Keratinocyte (primary cell): ENCODE measurements around the gene SYT2.

ENCODE experiments used
- EZH2 ChIP-seq: IDR thresholded peaks from one replicate; pipeline ENCODE4 v1.6.1; 2012; ENCODE audit warnings: inconsistent platforms, mild to moderate bottlenecking, low read length, moderate library complexity
- TF ChIP-seq, protein P1 (sequence below), 3 experiments: IDR thresholded peaks in 1 of 3; conservative IDR thresholded peaks in 1 of 3; optimal IDR thresholded peaks in 1 of 3; 2 replicates in 2 of 3; 3 replicates in 1 of 3; pipeline versions ENCODE3 to v1.5.1; 2011; ENCODE audit warnings: low read length in 3 of 3, mild to moderate bottlenecking in 3 of 3, moderate library complexity in 2 of 3, control low read depth in 1 of 3, inconsistent platforms in 1 of 3; ENCODE audit not compliant: insufficient read depth in 2 of 3; ENCODE audit errors: extremely low read depth in 1 of 3

DNA sequence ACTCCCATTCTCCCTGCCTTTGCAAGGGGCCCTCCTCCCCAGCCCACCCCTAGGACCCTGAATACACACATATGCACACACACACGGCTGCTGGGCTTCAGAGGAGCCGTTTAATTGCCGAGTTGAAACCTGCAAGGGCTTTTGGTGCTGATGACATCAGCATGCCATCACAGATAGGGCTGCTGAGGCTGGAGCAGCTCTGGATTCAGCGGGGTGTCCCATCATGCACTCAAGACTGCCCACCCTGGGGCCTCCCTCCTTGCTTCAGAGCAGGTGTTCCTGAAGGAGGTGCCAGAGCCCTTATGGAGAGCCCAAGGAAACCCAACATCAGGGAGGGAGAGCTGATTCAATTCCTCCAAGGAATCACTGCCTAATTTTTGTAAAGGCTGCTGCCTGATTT lies 5.7 kb downstream of the SYT2 start:
- TF ChIP-seq, protein P1, sequence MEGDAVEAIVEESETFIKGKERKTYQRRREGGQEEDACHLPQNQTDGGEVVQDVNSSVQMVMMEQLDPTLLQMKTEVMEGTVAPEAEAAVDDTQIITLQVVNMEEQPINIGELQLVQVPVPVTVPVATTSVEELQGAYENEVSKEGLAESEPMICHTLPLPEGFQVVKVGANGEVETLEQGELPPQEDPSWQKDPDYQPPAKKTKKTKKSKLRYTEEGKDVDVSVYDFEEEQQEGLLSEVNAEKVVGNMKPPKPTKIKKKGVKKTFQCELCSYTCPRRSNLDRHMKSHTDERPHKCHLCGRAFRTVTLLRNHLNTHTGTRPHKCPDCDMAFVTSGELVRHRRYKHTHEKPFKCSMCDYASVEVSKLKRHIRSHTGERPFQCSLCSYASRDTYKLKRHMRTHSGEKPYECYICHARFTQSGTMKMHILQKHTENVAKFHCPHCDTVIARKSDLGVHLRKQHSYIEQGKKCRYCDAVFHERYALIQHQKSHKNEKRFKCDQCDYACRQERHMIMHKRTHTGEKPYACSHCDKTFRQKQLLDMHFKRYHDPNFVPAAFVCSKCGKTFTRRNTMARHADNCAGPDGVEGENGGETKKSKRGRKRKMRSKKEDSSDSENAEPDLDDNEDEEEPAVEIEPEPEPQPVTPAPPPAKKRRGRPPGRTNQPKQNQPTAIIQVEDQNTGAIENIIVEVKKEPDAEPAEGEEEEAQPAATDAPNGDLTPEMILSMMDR (optimal IDR thresholded peaks at IDR 0.05 in 1 of 3, IDR thresholded peaks at IDR 0.05 in 1 of 3, conservative IDR thresholded peaks at IDR 0.05 in 1 of 3; ENCODE audit: extremely low read depth in 1 of 3, insufficient read depth in 2 of 3, low read length in 3 of 3) = no peak
- TF ChIP-seq EZH2 = no peak
